GM12891 (cell line): ENCODE data around the gene SLC30A2.

Experiments used
- PAX5 ChIP-seq: IDR thresholded peaks from 2 replicates; pipeline ENCODE4 v1.6.1; 2011; ENCODE audit warnings: low read length, moderate library complexity, mild to moderate bottlenecking; ENCODE audit not compliant: insufficient read depth, severe bottlenecking
- POLR2A ChIP-seq: IDR thresholded peaks from 2 replicates; pipeline ENCODE4 v1.6.1; 2011; ENCODE audit warnings: low read depth, low read length, control low read depth
- POLR2AphosphoS5 ChIP-seq: IDR thresholded peaks from 2 replicates; pipeline ENCODE4 v1.6.1; 2011; ENCODE audit warnings: low read depth, low read length, control low read depth
- TAF1 ChIP-seq: IDR thresholded peaks from 2 replicates; pipeline ENCODE4 v1.6.1; 2011; ENCODE audit warnings: low read depth, low read length, control low read depth

DNA sequence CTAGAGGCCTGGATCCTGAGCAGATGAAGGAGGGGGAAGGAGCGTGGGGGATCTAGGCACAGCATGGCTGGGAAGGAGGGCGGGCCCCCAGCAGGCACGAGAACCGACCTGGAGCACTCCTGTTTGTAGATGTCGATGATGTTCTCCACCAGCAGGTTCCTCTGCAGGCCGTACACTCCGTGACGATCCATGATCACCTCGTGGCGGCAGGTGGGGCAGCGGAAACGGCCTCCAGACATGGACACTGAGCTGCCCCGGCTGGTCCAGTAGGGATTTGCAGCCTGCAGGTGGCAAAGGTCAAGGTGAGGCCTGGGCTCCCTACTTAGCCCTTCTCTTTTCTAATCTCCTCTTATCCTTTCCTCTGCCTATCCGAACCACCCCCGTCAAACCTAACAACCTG is 20.2 kb upstream of the SLC30A2 start:
- no peak for TF ChIP-seq POLR2A
- no peak for TF ChIP-seq TAF1
- no peak for TF ChIP-seq POLR2AphosphoS5
- no peak for TF ChIP-seq PAX5
